Pancreas (tissue), 10 donors: ENCODE measurements around the gene EFNA4. TPM values are rescaled to one million over a fixed set of nuclear protein-coding genes. Genes with fewer than 3 reads are reported as not detected.
A peak's percentile ranks its signal among the peaks of the same experiment; 100 is the strongest.

Experiments
- ATAC-seq, 4 donors: fragments of 200-7000 bp; cut with Tn5 transposase; one replicate each; pipeline versions ENCODE4 v1.8.0 to v1.9.1; 2020; ENCODE audit warnings: mild to moderate bottlenecking in 4 of 4, moderate library complexity in 4 of 4
- DNase-seq, 6 donors: peaks; one replicate each; pipeline ENCODE4 v3.0.0-alpha.2; 2020
- FAIRE-seq: peaks from 2 replicates; lab custom pipeline; 2012; peaks lifted over from hg19 to GRCh38; lab: Jason Lieb, UNC
- H3K27ac ChIP-seq, 4 donors: fragments of 200-600 bp; sonication (generic); 1 replicate in 3 of 4; 2 replicates in 1 of 4; pipeline versions ENCODE4 v1.5.0 to v1.8.0; 2020
- H3K27me3 ChIP-seq, 4 donors: fragments of 200-600 bp; one replicate each; pipeline ENCODE4 v1.8.0; 2021
- H3K36me3 ChIP-seq, 3 donors: fragments of 200-600 bp; sonication (generic) in 1 of 3; one replicate each; pipeline versions ENCODE4 v1.5.0 to v1.8.0; 2020 to 2021
- H3K4me1 ChIP-seq, 3 donors: fragments of 200-600 bp; one replicate each; pipeline ENCODE4 v1.8.0; 2021
- H3K4me3 ChIP-seq, 4 donors: fragments of 200-600 bp; sonication (generic) in 2 of 4; one replicate each; pipeline versions ENCODE4 v1.5.0 to v1.8.0; 2020 to 2021
- H3K9me3 ChIP-seq, 4 donors: fragments of 200-600 bp; one replicate each; pipeline ENCODE4 v1.8.0; 2021
- WGBS, 2 donors: extraction: QIAGEN DNeasy Blood & Tissue Kit; methylation state at CpG; one replicate each; pipeline ENCODE4 v1.1.7; 2013; 5-methylcytosine and 5-hydroxymethylcytosine counted together
- intact Hi-C, 3 donors: fragments of 100-400 bp; cut with DNase I; formaldehyde crosslinking; loops; one replicate each; pipeline versions ENCODE4 v1.11.1 to v1.14.2; 2022
- polyA plus RNA-seq, 2 donors: library from polyadenylated mRNA; stranded (reverse); fragments of 200-250 nt; gene quantifications; one replicate each; pipeline ENCODE4 v1.2.3, GENCODE V29; 2013
- total RNA-seq, 6 donors: library from RNA; stranded (reverse); fragmentation: NEBNext Ultra II Directional in 4 of 6; extraction: Animal tissue kit (Norgen Biotek cat#: 25700) in 4 of 6; gene quantifications; one replicate each; pipeline versions ENCODE4 v1.2.1 to v1.2.4, GENCODE V29; 2021 to 2023
- TF ChIP-seq, protein P1 (sequence below), 4 donors: fragments of 200-600 bp; sonication (generic) in 3 of 4; IDR thresholded peaks; one replicate each; pipeline versions ENCODE4 v1.5.0 to v1.8.0; 2021; ENCODE audit warnings: antibody characterized with exemption in 4 of 4
- donor health status: healthy with polysubstance abuse.
- donor health status: DM: no; HTN: no; CAD: no; lungs with moderate emphysema.
- donor health status: DM: no; HTN: no; CAD: no.
- donor health status: control.
- donor health status: control.
- donor health status: Bipolar disorder and iron deficiency.
- donor health status: DM: yes; HTN: yes; CAD: no.
- donor health status: DM: no; HTN: no; CAD: no.
- donor health status: DM: no; HTN: no; CAD: no.
- donor health status: DM: yes; HTN: yes; CAD: no.

Gene EFNA4
- total and polyA plus RNA-seq, 8 donors: 2.1 to 6.2 (median 3.8) TPM

DNA sequence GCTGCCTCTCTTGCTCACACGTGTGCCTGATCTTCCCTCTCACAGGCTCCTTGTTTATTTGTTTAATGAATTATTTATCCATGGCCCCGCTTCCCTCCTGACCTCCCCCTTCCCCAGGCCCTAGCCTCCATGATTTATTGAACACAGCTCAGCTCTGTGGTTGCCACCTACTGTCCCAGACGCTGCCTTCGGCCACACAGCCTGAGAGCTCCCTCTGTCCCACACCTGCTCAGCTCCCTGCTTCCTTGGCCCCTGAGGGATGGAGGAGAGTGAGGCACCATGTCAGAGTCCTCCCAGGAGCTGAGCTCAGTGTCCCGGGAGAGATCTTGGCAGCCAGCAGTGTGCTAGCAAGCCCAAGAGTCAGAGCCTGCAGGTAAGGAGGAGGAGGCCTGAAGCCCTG, 12.0 kb downstream of the EFNA4 start:
- no peak overlapping the region for H3K4me3 ChIP-seq
- H3K36me3 ChIP-seq: no peaks in the 10 kb centered on the region
- FAIRE-seq: no peak
- H3K4me1 ChIP-seq: peaks cover 15 to 19% (median 16%) of the 10 kb centered on the region in 3 donors
- peak in 1 of 6 donors; percentile 26 for DNase-seq
- no peak for ATAC-seq
- peaks cover 0 to 6% (median 0%) of the 10 kb centered on the region in 4 donors for H3K27me3 ChIP-seq
- TF ChIP-seq, protein P1, sequence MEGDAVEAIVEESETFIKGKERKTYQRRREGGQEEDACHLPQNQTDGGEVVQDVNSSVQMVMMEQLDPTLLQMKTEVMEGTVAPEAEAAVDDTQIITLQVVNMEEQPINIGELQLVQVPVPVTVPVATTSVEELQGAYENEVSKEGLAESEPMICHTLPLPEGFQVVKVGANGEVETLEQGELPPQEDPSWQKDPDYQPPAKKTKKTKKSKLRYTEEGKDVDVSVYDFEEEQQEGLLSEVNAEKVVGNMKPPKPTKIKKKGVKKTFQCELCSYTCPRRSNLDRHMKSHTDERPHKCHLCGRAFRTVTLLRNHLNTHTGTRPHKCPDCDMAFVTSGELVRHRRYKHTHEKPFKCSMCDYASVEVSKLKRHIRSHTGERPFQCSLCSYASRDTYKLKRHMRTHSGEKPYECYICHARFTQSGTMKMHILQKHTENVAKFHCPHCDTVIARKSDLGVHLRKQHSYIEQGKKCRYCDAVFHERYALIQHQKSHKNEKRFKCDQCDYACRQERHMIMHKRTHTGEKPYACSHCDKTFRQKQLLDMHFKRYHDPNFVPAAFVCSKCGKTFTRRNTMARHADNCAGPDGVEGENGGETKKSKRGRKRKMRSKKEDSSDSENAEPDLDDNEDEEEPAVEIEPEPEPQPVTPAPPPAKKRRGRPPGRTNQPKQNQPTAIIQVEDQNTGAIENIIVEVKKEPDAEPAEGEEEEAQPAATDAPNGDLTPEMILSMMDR (IDR thresholded peaks at IDR 0.05): no peak
- intact Hi-C loops: no loop called here
- no peak overlapping the region for H3K27ac ChIP-seq
- WGBS, 2 donors: 49 to 50% methylated on average over 5 of the region's 5 CpGs
- H3K9me3 ChIP-seq: no peaks in the 10 kb centered on the region

DNA sequence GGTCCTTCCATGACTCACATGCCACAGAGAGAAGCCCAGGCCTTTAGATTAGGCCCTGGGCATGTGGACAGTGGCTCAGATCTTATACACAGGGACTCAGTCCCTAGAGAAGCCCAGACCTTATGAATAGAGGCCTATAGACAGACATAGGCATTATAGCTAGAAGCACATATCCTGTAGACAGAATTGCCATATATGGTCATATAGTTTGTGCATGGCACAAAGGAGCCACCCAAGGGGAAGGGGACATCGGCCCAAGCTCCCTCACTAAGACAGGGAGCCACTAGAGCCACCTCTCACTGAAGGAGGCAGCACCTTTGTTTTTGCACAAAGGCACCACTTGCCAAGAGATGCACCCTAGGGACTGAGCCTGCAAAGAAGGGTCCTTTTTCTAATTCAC, 12.8 kb downstream of the EFNA4 start:
- no peaks in the 10 kb centered on the region for H3K36me3 ChIP-seq
- FAIRE-seq (no peak), ATAC-seq (no peak), DNase-seq (peak in 1 of 6 donors; percentile 4)
- intact Hi-C loops: no loop called here
- TF ChIP-seq, protein P1 (IDR thresholded peaks at IDR 0.05): no peak
- 80% methylated on average over 1 of the region's 1 CpG for WGBS, 2 donors
- H3K4me1 ChIP-seq: peaks cover 24% of the 10 kb centered on the region in 3 donors
- peaks cover 0 to 12% (median 0%) of the 10 kb centered on the region in 4 donors for H3K27me3 ChIP-seq
- no peak overlapping the region for H3K27ac ChIP-seq
- H3K9me3 ChIP-seq: no peaks in the 10 kb centered on the region
- no peak overlapping the region for H3K4me3 ChIP-seq

DNA sequence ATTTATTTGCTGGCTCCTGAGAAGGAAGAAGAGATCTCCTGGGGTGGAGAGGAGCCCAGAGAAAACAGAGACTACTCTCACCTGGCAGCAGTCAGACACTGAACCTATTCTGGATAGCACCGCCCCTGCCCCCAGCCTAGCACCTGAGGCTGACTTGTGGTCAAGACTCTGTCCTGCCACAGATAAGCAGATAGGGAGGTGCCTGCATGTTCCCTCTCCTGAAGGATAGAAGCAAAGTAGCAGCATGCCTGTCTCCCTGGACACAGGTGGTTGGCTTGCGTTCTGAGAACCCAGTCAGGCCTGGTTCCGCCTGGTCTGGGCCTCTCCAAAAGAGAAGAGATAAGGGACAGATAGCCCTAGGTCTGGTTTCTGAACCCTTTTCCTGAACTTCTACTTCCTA, 13.8 kb downstream of the EFNA4 start:
- intact Hi-C loops: no loop called here

DNA sequence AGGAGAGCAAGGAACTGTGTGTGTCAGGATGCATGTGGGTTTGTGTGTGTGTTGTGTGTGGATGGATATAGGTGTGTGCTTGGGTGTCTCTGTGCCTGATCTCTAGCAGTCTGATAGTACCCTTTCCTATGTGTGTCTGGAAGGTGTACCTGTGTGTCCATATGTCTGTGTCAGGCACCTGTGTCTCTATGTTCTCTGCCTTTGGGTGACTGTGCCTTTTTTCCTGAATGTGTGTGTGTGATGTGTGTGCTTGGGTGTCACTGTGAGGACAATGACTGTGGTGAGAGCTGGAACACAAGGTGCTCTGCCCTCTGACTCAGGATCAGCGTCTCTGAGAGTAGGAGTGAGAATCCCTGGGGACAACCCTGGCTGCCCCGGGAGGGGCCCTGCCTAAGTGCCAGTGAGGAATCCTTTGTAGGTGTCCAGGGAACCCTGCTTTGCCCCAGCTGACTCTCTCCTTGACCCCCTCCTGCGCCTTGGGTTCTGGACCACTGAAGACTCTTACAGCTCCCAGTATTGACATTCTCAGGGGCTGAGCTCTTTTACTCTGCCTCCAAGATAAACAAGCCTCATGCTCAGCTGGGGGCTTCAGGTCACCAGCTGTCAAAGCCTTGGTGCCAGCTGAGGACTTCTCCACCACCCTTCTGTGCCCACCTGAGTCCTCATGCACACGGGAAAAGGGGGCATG, 14.4 kb downstream of the EFNA4 start:
- ATAC-seq (no peak), FAIRE-seq (no peak), DNase-seq (peak in 1 of 6 donors; percentile 25)
- Histone ChIP-seq H3K36me3 (no peaks in the 10 kb centered on the region), H3K27me3 (peaks cover 0 to 26% (median 4%) of the 10 kb centered on the region in 4 donors), H3K4me1 (peaks cover 32 to 36% (median 33%) of the 10 kb centered on the region in 3 donors), H3K4me3 (no peak overlapping the region), H3K27ac (no peak overlapping the region), H3K9me3 (no peaks in the 10 kb centered on the region)
- TF ChIP-seq, protein P1 (IDR thresholded peaks at IDR 0.05): no peak
- intact Hi-C loops: no loop called here
- 62 to 69% methylated on average over 4 of the region's 4 CpGs for WGBS, 2 donors

More for the DNA sequence above, 13.8 kb downstream of the EFNA4 start:
- TF ChIP-seq, protein P1 (IDR thresholded peaks at IDR 0.05): no peak
- Histone ChIP-seq H3K27me3 (peaks cover 0 to 20% (median 3%) of the 10 kb centered on the region in 4 donors), H3K36me3 (no peaks in the 10 kb centered on the region), H3K4me1 (peaks cover 29 to 34% (median 33%) of the 10 kb centered on the region in 3 donors), H3K4me3 (no peak overlapping the region), H3K27ac (no peak overlapping the region), H3K9me3 (no peaks in the 10 kb centered on the region)
- 72 to 74% methylated on average over 3 of the region's 3 CpGs for WGBS, 2 donors
- ATAC-seq (no peak), FAIRE-seq (no peak), DNase-seq (peak in 1 of 6 donors; percentile 19)
